K562 (cell line): ENCODE results near the gene TMTC3.

Experiments used
- CREB1 ChIP-seq, 2 experiments: sonication (generic) in 1 of 2; formaldehyde crosslinking in 1 of 2; IDR thresholded peaks; 2 replicates each; pipeline versions ENCODE4 v1.6.1 to v1.8.0; 2012 to 2022; ENCODE audit warnings: inconsistent platforms in 1 of 2, mild to moderate bottlenecking in 1 of 2, missing genetic modification reagents in 1 of 2, moderate library complexity in 1 of 2
- EZH2 ChIP-seq: IDR thresholded peaks from 2 replicates; pipeline ENCODE4 v1.6.1; 2012; ENCODE audit warnings: low read depth, mild to moderate bottlenecking, inconsistent platforms, low read length, borderline replicate concordance
- MAZ ChIP-seq, 2 experiments: fragments of 450-650 bp in 1 of 2; sonication (generic) in 1 of 2; formaldehyde crosslinking; IDR thresholded peaks in 1 of 2; conservative IDR thresholded peaks in 1 of 2; 2 replicates each; pipeline versions ENCODE4 v1.4.0 to v1.5.0; 2020; ENCODE audit warnings: mild to moderate bottlenecking in 1 of 2, missing genetic modification reagents in 1 of 2
- PML ChIP-seq: IDR thresholded peaks from 2 replicates; pipeline ENCODE4 v1.6.1; 2012; ENCODE audit warnings: low read length, inconsistent platforms
- POLR2A ChIP-seq: fragments of 450-650 bp; conservative IDR thresholded peaks from 2 replicates; pipeline ENCODE4 v1.6.1; 2016
- RB1 ChIP-seq: fragments of 450-650 bp; IDR thresholded peaks from 2 replicates; pipeline ENCODE4 v1.6.1; 2017; ENCODE audit warnings: low read depth, mild to moderate bottlenecking
- ZNF282 ChIP-seq: sonication (generic); formaldehyde crosslinking; IDR thresholded peaks from 2 replicates; pipeline ENCODE4 v1.8.1; 2023; ENCODE audit warnings: missing genetic modification reagents
- ZNF561 ChIP-seq: fragments of 450-650 bp; formaldehyde crosslinking; conservative IDR thresholded peaks from 2 replicates; pipeline ENCODE4 v1.4.0; 2020; ENCODE audit warnings: mild to moderate bottlenecking, moderate library complexity

DNA sequence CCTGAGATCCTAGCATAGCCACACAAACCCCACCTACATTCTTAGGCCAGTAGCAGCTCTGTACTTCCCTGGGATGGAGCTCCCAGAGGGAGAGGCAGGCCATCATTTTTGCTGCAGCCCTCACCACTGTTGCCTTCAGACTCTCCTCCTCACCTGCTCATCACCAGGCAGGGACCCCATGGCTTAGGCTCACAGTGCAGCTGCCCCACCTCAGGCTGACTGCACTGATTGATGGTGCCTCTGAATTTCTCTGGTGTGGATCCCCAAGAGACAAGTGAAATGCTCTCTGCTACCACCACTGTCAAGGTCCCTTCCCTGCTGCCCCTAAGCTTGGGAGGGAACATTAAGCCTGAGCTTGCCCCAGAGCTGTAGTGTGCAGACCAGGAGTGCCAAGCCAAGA is 76.2 kb downstream of the TMTC3 start:
- TF ChIP-seq CREB1 (IDR thresholded peaks at IDR 0.05) (no peak), CREB1 (CRISPR knock-in tag; IDR thresholded peaks at IDR 0.05) (no peak), MAZ (CRISPR knock-in tag; conservative IDR thresholded peaks at IDR 0.05 in 1 of 2, IDR thresholded peaks at IDR 0.05 in 1 of 2) (no peak), RB1 (no peak), EZH2 (no peak), PML (no peak), POLR2A (no peak), ZNF282 (no peak), ZNF561 (CRISPR knock-in tag) (no peak)
